NCI-H2227 treated with DMSO at 0.1 percent for 48 hours (cell line): ENCODE data around the gene EMILIN2.

Source experiments
- DNase-seq: peaks from one replicate; lab custom pipeline; 2025; lab: John Stamatoyannopoulos, UW

The EMILIN2 gene

GRCh38 chr18:2954869-2955645 lies 108.3 kb downstream of the EMILIN2 start:
- no peak for DNase-seq

GRCh38 chr18:2956056-2956455 lies 109.2 kb downstream of the EMILIN2 start:
- no peak for DNase-seq

- no peak for DNase-seq
Measured at GRCh38 chr18:2958819-2959298, 112.1 kb downstream of the EMILIN2 start.

GRCh38 chr18:2959341-2959740 lies 112.5 kb downstream of the EMILIN2 start:
- DNase-seq, result no peak

GRCh38 chr18:2960983-2961696 lies 114.3 kb downstream of the EMILIN2 start:
- no peak for DNase-seq

GRCh38 chr18:2961821-2962220 lies 115.0 kb downstream of the EMILIN2 start:
- DNase-seq, result no peak

- peak; percentile 14 for DNase-seq
Measured at GRCh38 chr18:2963048-2963447, 116.2 kb downstream of the EMILIN2 start.

GRCh38 chr18:2964361-2965010 lies 117.7 kb downstream of the EMILIN2 start:
- DNase-seq, result no peak
